MCF 10A (cell line): ENCODE data around the gene ACAP2. TPM values are rescaled to one million over a fixed set of nuclear protein-coding genes. Genes with fewer than 3 reads are reported as not detected.
A peak's percentile ranks its signal among the peaks of the same experiment; 100 is the strongest.

Experiments
- BruUV-seq: library from RNA; stranded (reverse); fragments of 400-500 nt; replicated peaks from 2 replicates; lab custom pipeline; 2021; lab: Mats Ljungman, UMichigan
- CTCF ChIA-PET: fragments of 300-600 bp; sonication (Branson Sonifier 250); formaldehyde crosslinking; extraction: SDS; loops from one replicate; lab custom pipeline; 2021; ENCODE audit warnings: antibody characterized with exemption, inconsistent platforms; lab: Yijun Ruan, JAX
- POLR2A ChIA-PET: fragments of 300-600, 350-650 bp; sonication (Branson Sonifier 250); formaldehyde crosslinking; extraction: SDS; loops from one replicate; lab custom pipeline; 2020; ENCODE audit warnings: antibody characterized with exemption, inconsistent platforms; lab: Yijun Ruan, JAX
- DNase-seq: peaks from one replicate; pipeline ENCODE4 v3.0.0-alpha.2; 2018; ENCODE audit not compliant: unreplicated experiment
- H3K27ac Mint-ChIP-seq: one replicate; pipeline ENCODE4 v1.8.0; 2022; ENCODE audit warnings: mild to moderate bottlenecking, low read depth, mixed read lengths; ENCODE audit not compliant: unreplicated experiment
- H3K27me3 Mint-ChIP-seq: one replicate; pipeline ENCODE4 v1.8.0; 2022; ENCODE audit warnings: mixed read lengths; ENCODE audit not compliant: insufficient read depth, unreplicated experiment
- H3K36me3 Mint-ChIP-seq: one replicate; pipeline ENCODE4 v1.8.0; 2022; ENCODE audit warnings: mild to moderate bottlenecking, moderate library complexity, mixed read lengths; ENCODE audit not compliant: insufficient read depth, unreplicated experiment
- H3K4me1 Mint-ChIP-seq: one replicate; pipeline ENCODE4 v1.8.0; 2022; ENCODE audit warnings: mixed read lengths; ENCODE audit not compliant: insufficient read depth, unreplicated experiment
- H3K4me3 Mint-ChIP-seq: one replicate; pipeline ENCODE4 v1.8.0; 2022; ENCODE audit warnings: mild to moderate bottlenecking, moderate library complexity, mixed read lengths; ENCODE audit not compliant: unreplicated experiment
- H3K9me3 Mint-ChIP-seq: one replicate; pipeline ENCODE4 v1.8.0; 2022; ENCODE audit warnings: mixed read lengths; ENCODE audit not compliant: unreplicated experiment
- intact Hi-C: fragments of 100-400 bp; cut with micrococcal nuclease; formaldehyde crosslinking; loops from 2 replicates; pipeline ENCODE4 v1.14.1; 2022
- total RNA-seq: library from RNA; stranded (reverse); gene quantifications from 2 replicates; pipeline ENCODE4 v1.2.3, GENCODE V29; 2022
- TF ChIP-seq, protein P1 (sequence below): fragments of 200-600 bp; IDR thresholded peaks from one replicate; pipeline ENCODE4 v1.8.0; 2022; ENCODE audit warnings: antibody characterized with exemption, mild to moderate bottlenecking; ENCODE audit not compliant: unreplicated experiment

ACAP2 gene
- total RNA-seq, 1 experiment from 2014 or later = 53.2 TPM

DNA sequence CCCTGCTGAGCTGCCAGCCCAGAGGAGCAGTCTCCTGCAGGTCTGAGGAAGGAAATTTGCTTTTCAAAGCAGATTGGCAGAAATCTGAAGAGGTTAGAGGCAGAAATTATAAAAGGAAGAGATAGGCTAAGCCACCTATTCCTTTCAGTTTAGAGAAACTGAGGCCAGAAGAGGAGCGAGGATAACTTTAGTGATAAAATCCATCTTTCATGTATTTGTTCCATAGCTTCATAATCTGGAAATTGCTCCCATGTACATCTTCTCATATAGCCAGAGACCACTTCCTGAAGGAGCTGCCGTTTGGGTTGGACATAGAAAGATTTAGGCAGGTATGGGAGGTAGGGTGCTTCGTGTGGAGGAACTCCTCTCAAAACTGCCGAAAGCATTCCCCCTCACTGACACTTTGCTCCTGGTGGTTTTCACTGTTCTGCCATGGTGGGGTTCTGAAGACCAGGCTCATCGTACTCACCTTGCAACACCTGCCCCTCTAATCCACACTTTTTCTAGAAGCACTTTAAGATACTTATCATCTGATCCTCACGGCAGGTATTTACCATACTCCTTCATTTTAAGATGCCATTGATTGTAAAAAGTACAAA lies 670 bp upstream of the ACAP2 start:
- Mint-ChIP-seq H3K36me3 (no peaks in the 10 kb centered on the region), H3K4me1 (peaks cover 19% of the 10 kb centered on the region), H3K9me3 (no peaks in the 10 kb centered on the region), H3K27ac (peak overlapping the region; percentile 61), H3K4me3 (peak overlapping the region; percentile 96), H3K27me3 (no peaks in the 10 kb centered on the region)
- no TSS peak for BruUV-seq
- intact Hi-C loops = loop anchor here (1.0 to 5.0 kb wide), 5 partner anchors 76 to 172 kb away; partner anchors contain the start of gene XXYLT1
- ChIA-PET POLR2A (interaction anchor here (0.6 to 4.9 kb wide), 19 partner anchors 10 to 771 kb away, joined by 3 to 54 read pairs (median 5); partner anchors contain the start of genes LSG1, PPP1R2 and XXYLT1), CTCF (interaction anchor here (0.7 to 0.8 kb wide), 2 partner anchors 80 to 696 kb away, joined by 3 to 4 read pairs; no protein-coding TSS in a partner anchor)
- TF ChIP-seq, protein P1, sequence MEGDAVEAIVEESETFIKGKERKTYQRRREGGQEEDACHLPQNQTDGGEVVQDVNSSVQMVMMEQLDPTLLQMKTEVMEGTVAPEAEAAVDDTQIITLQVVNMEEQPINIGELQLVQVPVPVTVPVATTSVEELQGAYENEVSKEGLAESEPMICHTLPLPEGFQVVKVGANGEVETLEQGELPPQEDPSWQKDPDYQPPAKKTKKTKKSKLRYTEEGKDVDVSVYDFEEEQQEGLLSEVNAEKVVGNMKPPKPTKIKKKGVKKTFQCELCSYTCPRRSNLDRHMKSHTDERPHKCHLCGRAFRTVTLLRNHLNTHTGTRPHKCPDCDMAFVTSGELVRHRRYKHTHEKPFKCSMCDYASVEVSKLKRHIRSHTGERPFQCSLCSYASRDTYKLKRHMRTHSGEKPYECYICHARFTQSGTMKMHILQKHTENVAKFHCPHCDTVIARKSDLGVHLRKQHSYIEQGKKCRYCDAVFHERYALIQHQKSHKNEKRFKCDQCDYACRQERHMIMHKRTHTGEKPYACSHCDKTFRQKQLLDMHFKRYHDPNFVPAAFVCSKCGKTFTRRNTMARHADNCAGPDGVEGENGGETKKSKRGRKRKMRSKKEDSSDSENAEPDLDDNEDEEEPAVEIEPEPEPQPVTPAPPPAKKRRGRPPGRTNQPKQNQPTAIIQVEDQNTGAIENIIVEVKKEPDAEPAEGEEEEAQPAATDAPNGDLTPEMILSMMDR = no peak
- DNase-seq = no peak

DNA sequence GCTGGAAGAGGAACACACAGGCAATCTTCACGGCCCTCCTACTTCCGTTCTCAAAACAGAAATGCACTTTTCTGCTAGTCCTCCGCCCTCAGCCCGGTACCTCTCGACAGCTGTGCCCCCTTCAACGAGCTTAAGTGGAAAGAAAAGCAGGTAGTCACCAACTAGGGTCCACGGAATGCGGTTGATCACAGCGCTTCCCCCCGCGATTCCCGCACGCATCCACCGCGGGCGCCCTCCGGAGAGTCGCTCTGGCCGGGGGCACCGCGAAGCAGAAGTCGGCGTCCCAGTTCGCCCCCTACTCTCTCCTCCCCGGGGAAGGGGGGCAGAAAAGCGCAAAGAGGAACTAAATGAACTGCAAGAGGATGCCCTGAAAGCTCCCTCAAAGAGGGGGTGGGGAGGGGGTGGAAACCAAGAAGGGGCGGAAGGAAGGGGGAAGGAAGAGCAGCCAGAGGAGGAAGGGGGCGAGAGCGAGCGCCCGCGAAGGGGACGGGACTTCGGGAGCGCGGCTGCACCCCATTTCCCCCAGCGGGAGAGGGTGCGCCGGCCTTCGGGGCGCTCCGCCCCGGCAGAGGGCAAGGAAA lies 738 bp downstream of the ACAP2 start:
- Mint-ChIP-seq H3K4me1 (peaks cover 19% of the 10 kb centered on the region), H3K4me3 (peak overlapping the region; percentile 96), H3K36me3 (no peaks in the 10 kb centered on the region), H3K9me3 (no peaks in the 10 kb centered on the region), H3K27ac (peak overlapping the region; percentile 94), H3K27me3 (no peaks in the 10 kb centered on the region)
- POLR2A ChIA-PET = interaction anchor here (0.6 to 4.9 kb wide), 23 partner anchors 8 to 967 kb away, joined by 3 to 54 read pairs (median 5); partner anchors contain the start of genes LSG1, PPP1R2 and XXYLT1
- peak; percentile 30 for DNase-seq
- CTCF ChIA-PET = interaction anchor here (1.6 kb wide), 1 partner anchor 171 kb away, joined by 12 read pairs; the partner anchor contains the start of gene XXYLT1
- intact Hi-C loops = loop anchor here (5.0 kb wide), 3 partner anchors 75 to 155 kb away; no protein-coding TSS in a partner anchor
- no TSS peak for BruUV-seq
- TF ChIP-seq, protein P1 = no peak

DNA sequence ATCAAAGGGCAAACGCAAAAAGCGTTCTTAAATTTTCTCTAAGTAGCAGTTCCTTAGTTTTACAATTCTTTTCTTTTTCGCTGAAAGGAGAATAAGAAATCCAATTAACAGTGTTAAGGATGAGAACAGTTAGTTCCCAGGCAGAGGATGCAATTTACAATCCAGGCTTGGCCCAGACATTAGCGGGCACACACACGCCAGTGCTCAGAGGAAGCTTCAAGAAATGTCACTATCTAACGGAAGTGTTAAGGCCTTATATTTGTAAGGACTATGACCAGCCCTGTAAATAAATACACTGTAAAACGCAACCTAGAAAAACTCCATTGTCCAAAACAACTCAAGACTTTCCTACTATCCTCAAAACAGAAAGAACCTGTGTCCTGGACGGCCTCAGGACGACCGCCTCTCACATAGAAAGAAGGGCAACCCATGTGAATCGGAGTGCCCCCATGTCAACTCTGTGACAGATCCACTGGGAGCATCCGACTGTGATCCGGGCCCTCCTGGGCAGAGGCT lies 1.3 kb downstream of the ACAP2 start:
- Mint-ChIP-seq H3K27ac (peak overlapping the region; percentile 94), H3K9me3 (no peaks in the 10 kb centered on the region), H3K4me3 (peak overlapping the region; percentile 96), H3K36me3 (no peaks in the 10 kb centered on the region), H3K27me3 (no peaks in the 10 kb centered on the region), H3K4me1 (peaks cover 19% of the 10 kb centered on the region)
- peak; percentile 53 for DNase-seq
- ChIA-PET CTCF (interaction anchor here (0.6 to 1.6 kb wide), 5 partner anchors 30 to 759 kb away, joined by 3 to 12 read pairs (median 4); partner anchors contain the start of gene XXYLT1), POLR2A (interaction anchor here (0.6 to 4.9 kb wide), 21 partner anchors 8 to 960 kb away, joined by 3 to 54 read pairs (median 4); partner anchors contain the start of genes PPP1R2 and XXYLT1)
- BruUV-seq = no TSS peak
- intact Hi-C loops = loop anchor here (5.0 kb wide), 3 partner anchors 74 to 154 kb away; no protein-coding TSS in a partner anchor
- TF ChIP-seq, protein P1 = no peak
